GM21447 (cell line): ENCODE measurements around the gene LDLRAD4.

Experiments used
- ATAC-seq: cut with Tn5 transposase; IDR thresholded peaks from one replicate; pipeline ENCODE4 v1.9.1; 2021; ENCODE audit not compliant: unreplicated experiment

LDLRAD4 gene

DNA sequence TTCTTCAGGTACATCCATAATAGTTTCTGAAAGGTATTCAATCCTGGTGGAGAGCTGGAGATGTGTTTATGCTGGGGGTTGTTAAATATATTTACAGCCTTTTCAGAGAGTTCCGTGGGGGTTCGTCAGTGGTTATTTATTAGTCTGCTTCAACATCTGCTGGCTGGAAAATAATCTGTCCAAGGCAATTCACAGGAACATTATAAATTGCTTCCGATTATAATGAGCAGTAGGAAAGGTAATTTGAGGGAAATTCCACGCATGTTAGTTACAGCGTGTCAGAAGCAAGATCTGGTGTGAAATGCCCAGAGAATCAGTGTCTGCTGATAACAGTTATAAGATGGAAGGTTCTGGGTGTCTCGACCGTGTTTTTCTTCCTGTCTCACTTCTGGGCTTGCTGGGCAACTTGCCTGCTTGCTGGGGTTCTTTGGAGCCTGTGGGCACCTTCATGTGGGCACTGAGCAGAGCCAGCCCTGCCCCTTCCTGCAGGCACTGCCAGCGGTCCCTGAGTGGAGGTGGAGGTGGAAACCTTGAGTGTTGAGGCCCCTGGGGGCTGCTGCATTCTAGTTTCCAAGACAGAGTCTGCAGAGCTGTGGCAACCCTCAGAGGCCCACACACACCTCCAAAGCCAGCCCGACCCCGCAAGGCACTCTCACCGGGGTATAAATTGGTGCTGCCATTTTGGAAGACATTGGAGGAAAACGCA lies 322.1 kb downstream of the LDLRAD4 start:
- no peak for ATAC-seq

DNA sequence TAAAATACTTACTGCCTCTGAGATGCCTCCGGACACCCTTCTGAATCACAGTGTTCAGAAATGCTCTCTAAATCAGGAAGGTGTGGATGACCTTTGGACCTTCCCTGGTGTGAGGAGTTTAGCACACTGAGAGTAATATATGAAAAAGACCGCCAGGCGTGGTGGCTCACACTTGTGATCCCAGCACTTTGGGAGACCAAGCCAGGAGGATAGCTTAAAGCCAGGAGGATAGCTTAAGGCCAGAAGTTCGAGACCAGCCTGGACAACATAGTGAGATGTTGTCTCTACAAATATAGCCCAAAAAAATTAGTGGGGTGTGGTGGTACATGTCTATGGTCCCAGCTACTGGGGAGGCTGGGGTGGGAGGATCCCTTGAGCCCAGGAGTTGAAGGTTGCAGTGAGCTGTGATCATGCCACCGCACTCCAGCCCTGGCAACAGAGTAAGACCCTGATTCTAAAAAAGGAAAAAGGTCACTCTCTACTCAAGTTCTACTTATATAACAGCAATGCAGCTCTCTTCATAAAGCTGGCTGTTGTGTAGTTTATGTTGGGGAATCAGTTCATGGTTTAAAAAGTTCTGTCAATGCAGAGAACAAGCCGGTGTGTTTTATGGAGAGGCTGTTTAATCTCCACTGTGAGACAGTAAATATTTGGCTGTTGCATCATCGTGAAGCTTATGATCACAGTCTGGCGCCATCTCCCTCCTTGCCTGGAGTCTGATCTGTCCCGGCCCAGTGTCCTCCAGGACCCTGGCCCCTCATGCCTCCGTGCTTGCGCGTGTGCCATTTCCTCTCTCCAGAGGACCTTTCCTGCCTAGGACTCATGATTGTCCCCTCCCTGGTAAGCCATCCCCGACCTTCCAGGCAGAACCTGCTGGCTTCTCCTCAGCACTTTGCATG lies 323.3 kb downstream of the LDLRAD4 start:
- ATAC-seq: no peak

DNA sequence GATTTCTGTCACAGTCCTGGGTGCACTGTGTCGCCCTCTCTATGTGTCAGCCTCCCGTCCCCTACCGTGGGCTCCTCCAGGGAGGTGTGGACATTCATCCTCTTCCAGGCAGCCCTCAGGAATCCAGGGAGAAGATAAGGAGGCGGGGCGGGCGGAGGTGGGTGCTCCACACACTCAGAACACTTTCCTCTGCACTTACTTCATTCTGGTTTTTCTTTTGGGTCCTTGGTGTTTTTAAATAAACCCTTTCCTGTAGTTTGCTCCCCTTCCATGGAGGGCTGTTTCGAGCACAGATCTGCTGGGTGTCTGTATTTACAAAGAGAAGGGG lies 323.9 kb downstream of the LDLRAD4 start:
- no peak for ATAC-seq

DNA sequence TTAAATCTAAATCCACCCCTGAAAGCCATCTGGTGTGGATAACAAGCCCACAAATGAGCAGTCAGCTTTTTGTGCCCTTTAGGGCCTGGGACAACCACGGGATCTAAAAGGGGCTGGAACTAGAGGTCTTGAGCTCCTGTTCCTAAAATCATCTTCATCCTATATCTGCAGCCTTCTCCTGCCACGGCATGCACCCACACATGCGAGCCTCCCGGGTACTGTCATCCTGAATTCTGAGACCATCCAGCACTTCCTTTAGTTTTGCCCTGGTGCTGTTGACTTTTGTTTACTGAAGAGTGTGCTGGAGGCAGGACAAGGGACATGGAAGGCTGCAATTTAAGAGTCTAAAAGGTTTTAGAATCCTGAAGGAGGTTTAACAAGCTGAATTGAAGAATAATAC lies 324.6 kb downstream of the LDLRAD4 start:
- no peak for ATAC-seq

DNA sequence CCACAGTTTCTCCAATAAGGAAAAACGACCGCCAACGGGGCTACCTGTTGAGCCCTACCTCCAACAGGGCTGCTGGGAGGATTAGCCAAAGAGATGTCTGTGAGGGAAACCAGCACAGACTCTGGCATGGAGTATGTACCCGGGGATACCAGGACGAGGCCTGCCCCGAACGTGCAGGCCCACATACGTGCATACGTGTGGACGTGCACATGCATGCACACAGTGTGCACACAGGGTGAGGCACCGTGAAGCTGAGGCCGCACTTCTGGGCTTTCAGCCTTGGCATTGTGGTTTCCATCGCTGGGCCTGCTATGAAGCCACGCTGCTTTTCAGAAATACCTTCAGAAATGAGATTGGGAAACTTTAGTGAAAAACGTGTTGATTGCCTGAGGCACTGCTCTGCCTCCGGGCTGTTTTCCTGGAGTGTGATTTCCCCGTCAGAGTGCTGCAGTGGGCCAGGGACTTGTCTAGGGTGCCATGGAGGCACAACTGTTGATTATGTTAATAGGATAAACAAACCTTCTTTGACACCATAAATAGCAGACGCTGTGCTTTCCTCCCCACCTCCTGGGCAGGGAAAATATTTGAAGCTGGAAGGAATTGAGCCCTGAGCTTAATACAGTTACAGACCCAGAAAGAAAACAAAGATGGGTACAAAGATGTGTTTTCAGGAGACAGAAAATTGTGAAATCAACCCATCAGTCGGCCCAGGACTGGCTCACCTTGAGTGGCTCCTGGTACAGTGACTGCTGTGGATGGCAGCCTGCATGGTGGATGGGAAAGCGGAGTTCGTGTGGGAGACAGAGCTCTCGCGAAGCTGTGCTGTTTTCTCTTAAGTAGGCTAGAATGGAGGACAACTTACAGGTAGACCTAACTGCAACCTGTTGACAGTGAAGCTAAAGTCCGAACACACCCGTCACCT lies 325.5 kb downstream of the LDLRAD4 start:
- ATAC-seq: no peak

GRCh38 chr18:13544953-13545352 lies 326.4 kb downstream of the LDLRAD4 start:
- ATAC-seq: no peak

DNA sequence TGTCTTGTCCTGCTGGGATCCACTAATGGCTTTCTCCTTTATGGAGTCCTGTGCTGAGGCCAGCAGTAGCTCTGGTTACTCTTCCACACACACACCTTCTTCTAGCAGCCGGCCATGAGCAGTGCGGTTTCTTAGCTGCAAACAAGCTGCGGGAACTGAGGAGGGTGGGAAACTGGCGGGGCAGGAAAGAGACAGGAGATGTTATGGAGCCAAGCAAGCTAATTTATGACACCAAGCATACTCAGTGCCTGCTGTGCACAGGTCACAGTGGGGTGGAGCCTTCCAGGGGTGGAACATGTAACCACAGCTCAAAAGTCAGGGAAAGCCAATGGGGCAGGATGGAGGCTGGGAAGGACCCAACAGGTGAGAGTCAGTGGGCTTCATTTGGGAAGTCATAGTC lies 327.0 kb downstream of the LDLRAD4 start:
- ATAC-seq: no peak

DNA sequence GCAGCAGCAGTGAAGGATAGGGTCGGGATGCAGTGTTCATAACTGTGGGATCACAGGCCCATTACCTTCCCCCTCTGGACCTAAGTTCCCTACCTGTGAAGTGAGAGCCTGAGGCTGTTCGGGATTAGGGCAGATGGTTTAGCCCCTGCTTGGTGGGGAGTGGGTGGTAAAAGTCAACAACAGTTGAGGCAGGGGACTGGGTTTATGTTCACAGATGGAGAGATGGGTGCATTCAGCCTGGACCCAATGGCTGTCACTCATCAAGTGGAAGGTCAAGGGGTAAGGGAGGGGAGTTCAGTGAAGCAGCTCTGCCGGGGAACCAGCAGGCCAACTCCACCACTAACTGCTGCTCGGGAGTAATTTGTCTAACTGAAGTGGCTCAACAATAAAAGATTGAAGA lies 327.4 kb downstream of the LDLRAD4 start:
- no peak for ATAC-seq

DNA sequence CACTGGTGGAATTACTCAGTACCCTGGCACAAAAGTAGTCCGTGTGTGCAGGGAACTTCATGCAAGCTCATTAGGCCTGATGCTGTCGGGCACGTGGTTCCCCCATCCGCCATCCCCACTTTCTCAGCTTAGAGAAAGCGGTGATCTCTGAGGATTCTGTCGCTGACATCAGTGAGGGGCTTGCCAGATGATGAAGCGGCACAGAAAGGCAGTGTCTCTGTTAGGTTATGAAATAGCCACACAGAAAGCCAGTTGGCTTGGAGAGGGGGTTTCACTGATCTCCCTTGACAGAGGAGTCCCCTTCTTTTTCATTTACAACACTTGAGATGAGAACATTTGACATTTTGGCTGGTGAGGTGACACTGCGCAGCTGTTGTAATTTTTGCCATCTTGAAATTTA lies 328.1 kb downstream of the LDLRAD4 start:
- ATAC-seq: no peak

DNA sequence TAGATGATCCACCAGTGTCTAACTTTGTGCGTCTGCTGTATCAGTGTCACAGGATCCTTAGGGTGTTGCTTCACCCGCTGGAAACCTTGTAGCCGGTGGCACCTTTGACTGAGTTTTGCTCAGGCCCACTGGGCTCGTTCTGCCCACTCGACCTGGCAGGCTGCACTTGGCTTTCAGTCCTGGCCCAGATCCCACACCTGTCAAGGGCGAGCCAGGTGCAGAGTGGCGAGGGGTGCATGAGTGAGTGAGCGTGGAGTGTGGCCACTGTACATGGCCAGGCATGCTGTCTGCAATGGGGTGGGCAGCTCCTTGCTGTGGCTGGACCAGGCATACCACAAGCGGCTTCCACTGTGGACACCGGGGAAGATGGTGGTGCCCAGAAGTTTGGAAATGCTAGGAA lies 328.8 kb downstream of the LDLRAD4 start:
- no peak for ATAC-seq

- no peak for ATAC-seq
Measured at GRCh38 chr18:13548106-13548819, 329.7 kb downstream of the LDLRAD4 start.

DNA sequence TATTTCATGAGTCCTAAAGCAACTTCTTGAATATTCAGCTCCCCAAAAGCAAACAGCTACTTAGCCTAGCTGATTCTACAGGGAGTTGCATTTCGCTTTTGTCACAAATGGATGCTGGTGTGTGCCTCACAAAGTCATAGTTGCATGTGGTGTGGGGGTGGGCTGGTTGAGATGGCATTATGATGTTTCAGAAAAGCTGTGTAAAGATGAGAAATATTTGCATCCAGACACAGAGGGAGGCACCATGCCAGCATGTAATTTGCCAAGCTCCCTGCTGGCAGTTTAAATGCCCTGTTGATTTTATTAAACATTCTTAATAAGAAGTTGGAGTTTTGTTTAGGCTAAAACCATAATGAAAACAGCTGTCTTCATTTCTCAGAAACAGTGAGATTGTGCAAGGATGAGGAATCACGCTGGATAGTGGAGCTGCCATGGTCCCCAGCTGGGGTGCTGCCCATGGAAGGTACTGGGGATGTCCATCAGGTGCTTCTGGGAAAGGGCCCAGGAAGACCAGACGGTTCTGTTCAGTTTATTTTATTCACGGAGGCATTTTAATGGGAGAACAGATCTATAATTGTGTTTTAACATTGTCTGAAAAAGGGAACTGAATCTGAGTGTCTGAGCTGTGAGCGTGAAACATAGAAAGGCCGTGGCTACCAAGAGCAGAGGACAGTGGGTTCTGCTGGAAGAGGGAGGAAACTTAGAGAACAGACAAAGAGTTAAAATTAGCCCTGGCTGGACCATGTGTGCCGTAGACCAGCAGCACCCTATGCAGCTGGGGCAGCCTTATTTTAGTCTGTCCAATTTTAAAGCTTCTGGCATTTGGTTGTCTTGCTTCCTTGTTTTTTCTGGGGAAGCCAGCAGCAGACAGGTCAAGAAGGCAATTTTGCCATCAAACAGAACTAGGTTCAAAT lies 330.7 kb downstream of the LDLRAD4 start:
- peak; percentile 70 for ATAC-seq

- no peak for ATAC-seq
Measured at GRCh38 chr18:13549880-13550232, 331.3 kb downstream of the LDLRAD4 start.

DNA sequence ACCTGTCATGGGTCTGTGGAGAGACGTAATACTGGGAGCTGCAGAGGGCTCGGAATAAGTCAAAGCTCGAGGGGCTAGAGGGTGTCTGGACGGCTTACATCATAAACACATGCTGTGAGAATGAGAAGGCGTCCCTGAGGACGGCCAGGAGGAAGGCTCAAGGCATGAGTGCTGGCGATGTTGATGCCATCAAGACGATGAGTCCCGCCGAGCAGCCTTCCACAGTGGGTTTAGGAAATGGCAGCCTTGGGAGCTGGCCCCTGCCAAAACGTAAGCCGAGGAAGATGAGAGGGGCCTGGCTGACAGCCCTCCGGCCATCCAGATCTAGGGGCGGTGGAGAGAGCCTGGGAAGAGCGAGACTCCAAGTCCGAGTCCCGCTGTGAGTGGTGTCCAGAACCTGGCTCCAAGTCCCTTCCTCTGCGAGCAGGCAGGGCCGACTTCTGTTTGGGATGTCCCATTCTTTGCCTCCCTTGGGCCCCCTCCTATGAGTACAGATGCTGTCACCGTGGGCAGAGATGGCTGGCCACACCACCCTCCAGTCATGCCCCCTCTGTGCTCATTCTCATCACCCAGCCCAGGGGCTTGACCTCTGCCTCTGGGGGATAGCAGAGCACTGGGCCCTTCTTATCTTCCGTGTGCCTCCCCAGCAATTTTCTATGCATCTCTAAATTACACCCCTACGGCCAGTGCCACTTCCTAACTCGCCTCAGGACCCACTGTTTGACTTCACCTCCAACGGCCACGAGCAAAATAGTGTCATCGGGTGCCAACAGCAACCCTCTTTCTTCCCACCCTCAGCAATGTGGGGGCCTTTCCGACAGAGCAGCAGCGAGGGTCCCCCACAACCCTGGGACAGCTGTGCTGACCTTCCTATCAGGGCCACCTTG lies 332.1 kb downstream of the LDLRAD4 start:
- no peak for ATAC-seq

DNA sequence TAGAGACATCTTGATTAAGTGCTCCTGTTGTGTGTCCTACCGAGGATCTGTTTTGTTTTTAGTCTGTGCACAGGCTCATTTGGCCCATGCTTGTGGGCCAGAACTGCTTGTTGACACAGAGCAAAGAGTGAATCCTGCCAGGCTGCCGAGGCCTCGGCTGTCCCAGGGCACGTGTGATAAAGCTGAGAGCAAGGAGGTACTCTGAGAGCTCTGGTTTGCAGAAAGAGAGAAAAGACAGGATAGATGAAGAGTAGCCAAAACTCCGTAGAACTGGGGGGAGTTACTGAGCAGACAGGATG lies 332.7 kb downstream of the LDLRAD4 start:
- ATAC-seq: no peak

DNA sequence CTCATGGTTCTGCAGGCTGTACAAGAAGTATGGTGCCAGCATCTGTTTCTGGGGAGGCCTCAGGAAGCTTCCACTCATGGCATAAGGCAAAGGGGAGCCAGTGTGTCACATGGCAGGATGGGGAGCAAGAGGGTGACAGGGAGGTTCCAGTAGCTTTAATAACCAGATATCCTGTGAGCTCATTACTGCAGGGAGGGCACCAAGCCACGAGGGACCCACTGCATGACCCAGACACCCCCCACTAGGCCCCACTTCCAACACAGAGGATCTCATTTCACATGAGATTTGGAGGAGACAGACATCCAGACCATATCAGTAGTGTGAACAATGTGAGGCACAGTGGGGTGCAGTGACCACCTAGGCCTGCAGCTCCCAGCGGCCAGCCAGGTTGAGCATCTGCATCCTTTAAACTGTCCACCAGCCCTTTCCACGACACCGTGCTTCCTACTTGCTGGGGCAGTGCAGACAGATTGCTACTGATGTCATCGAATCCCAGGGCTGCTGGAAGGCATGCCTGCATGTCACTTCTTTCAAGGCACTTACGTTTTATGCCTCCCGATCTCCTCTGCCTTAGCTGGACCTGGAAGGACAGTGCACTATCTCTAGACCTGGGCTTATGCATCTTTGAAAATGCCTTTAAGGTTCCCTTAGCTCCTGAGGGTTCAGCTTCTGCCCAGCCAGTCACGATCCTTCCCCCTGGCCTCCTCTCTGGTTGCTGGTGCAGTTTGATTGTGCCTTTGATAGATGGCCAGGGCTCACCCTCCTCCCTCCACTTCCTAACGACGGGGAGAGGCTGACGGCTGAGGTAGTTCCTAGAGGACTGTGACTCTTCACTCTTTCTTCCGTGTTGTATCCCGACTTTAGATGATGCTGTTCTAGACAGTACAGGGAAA lies 333.5 kb downstream of the LDLRAD4 start:
- no peak for ATAC-seq

- ATAC-seq: no peak
Measured at GRCh38 chr18:13553449-13553848, 334.9 kb downstream of the LDLRAD4 start.

GRCh38 chr18:13555192-13555591 lies 336.6 kb downstream of the LDLRAD4 start:
- no peak for ATAC-seq
